LNCaP clone FGC (cell line): ENCODE data around the gene FAM120B.

ENCODE experiments used
- DNase-seq: peaks from one replicate; pipeline ENCODE4 v3.0.0-alpha.2; 2011; ENCODE audit warnings: low read depth
- H3K4me3 ChIP-seq: 2 replicates; pipeline ENCODE4 v1.5.1; 2011; ENCODE audit warnings: mild to moderate bottlenecking, low read depth, low read length, control low read depth
- CTCF ChIP-seq: IDR thresholded peaks from 2 replicates; pipeline ENCODE4 v1.5.1; 2012; ENCODE audit warnings: mild to moderate bottlenecking; ENCODE audit not compliant: control insufficient read depth, insufficient read depth; ENCODE audit errors: extremely low read depth

The FAM120B gene

GRCh38 chr6:170362121-170362520 is 55.6 kb downstream of the FAM120B start:
- no peak for DNase-seq
- no peak overlapping the region for H3K4me3 ChIP-seq
- TF ChIP-seq CTCF: no peak

GRCh38 chr6:170363255-170363654 is 56.7 kb downstream of the FAM120B start:
- H3K4me3 ChIP-seq: no peak overlapping the region
- DNase-seq: no peak
- TF ChIP-seq CTCF: no peak

GRCh38 chr6:170365121-170365520 is 58.6 kb downstream of the FAM120B start:
- no peak for TF ChIP-seq CTCF
- no peak for DNase-seq
- H3K4me3 ChIP-seq: no peak overlapping the region

- TF ChIP-seq CTCF: no peak
- H3K4me3 ChIP-seq: no peak overlapping the region
- no peak for DNase-seq
These were observed 59.0 kb downstream of the FAM120B start for GRCh38 chr6:170365593-170365992.

GRCh38 chr6:170366248-170366960 is 59.8 kb downstream of the FAM120B start:
- TF ChIP-seq CTCF: no peak
- no peak overlapping the region for H3K4me3 ChIP-seq
- no peak for DNase-seq

GRCh38 chr6:170367241-170367640 is 60.7 kb downstream of the FAM120B start:
- no peak for DNase-seq
- no peak for TF ChIP-seq CTCF
- no peak overlapping the region for H3K4me3 ChIP-seq

GRCh38 chr6:170368544-170368943 is 62.0 kb downstream of the FAM120B start:
- H3K4me3 ChIP-seq: no peak overlapping the region
- no peak for DNase-seq
- TF ChIP-seq CTCF: no peak
